Measurements from ENCODE around the gene SLC16A5.

SLC16A5 gene

GRCh38 chr17:75093548-75094158 is 5.9 kb downstream of the SLC16A5 start:
- Histone ChIP-seq H3K4me2 (ENCODE audit: low read length) (no peak overlapping the region), H2AFZ (ENCODE audit: low read length) (no peak overlapping the region), H4K20me1 (ENCODE audit: insufficient read depth, low read length) (no peaks in the 10 kb centered on the region), H3K27me3 (ENCODE audit: insufficient read depth, low read length) (peaks cover 7% of the 10 kb centered on the region; the same call in 1 of the 2 replicates), H3K79me2 (ENCODE audit: insufficient read depth, low read length) (no peaks in the 10 kb centered on the region), H3K4me1 (ENCODE audit: insufficient read depth, low read length, severe bottlenecking) (no peaks in the 10 kb centered on the region), H3K36me3 (ENCODE audit: insufficient read depth, low read length) (no peaks in the 10 kb centered on the region), H3K9ac (ENCODE audit: low read length) (no peak overlapping the region), H3F3A (ENCODE audit: insufficient read depth, low read length) (no peaks in the 10 kb centered on the region), H3K27ac (ENCODE audit: low read depth, low read length, poor library complexity, severe bottlenecking) (no peak overlapping the region), H3K4me3 (ENCODE audit: low read depth, low read length, poor library complexity, severe bottlenecking) (no peak overlapping the region), H3K9me3 (ENCODE audit: low read length) (no peaks in the 10 kb centered on the region), H3K9me2 (ENCODE audit: low read depth, low read length) (no peaks in the 10 kb centered on the region)
- TF ChIP-seq EZH2 (IDR thresholded peaks at IDR 0.05; ENCODE audit: borderline replicate concordance, low read length): no peak
- TF ChIP-seq CTCF (IDR thresholded peaks at IDR 0.05; ENCODE audit: low read length): no peak

- Histone ChIP-seq H3K4me2 (ENCODE audit: low read length) (no peak overlapping the region), H3K4me3 (ENCODE audit: low read depth, low read length, poor library complexity, severe bottlenecking) (no peak overlapping the region), H3K27ac (ENCODE audit: low read depth, low read length, poor library complexity, severe bottlenecking) (no peak overlapping the region), H3K9me3 (ENCODE audit: low read length) (no peaks in the 10 kb centered on the region), H2AFZ (ENCODE audit: low read length) (no peak overlapping the region), H3F3A (ENCODE audit: insufficient read depth, low read length) (no peaks in the 10 kb centered on the region), H3K36me3 (ENCODE audit: insufficient read depth, low read length) (no peaks in the 10 kb centered on the region), H3K9me2 (ENCODE audit: low read depth, low read length) (no peaks in the 10 kb centered on the region), H3K79me2 (ENCODE audit: insufficient read depth, low read length) (no peaks in the 10 kb centered on the region), H3K27me3 (ENCODE audit: insufficient read depth, low read length) (peaks cover 7% of the 10 kb centered on the region; the same call in 1 of the 2 replicates), H3K9ac (ENCODE audit: low read length) (no peak overlapping the region), H4K20me1 (ENCODE audit: insufficient read depth, low read length) (no peaks in the 10 kb centered on the region), H3K4me1 (ENCODE audit: insufficient read depth, low read length, severe bottlenecking) (no peaks in the 10 kb centered on the region)
- TF ChIP-seq CTCF (IDR thresholded peaks at IDR 0.05; ENCODE audit: low read length): no peak
Measured at GRCh38 chr17:75094871-75095399, 7.2 kb downstream of the SLC16A5 start.

GRCh38 chr17:75096082-75096625 is 8.4 kb downstream of the SLC16A5 start:
- H3K9me3 ChIP-seq (ENCODE audit: low read length): no peaks in the 10 kb centered on the region
- H3F3A ChIP-seq (ENCODE audit: insufficient read depth, low read length): no peaks in the 10 kb centered on the region
- peaks cover 1% of the 10 kb centered on the region; the same call in 1 of the 2 replicates for H3K27me3 ChIP-seq (ENCODE audit: insufficient read depth, low read length)
- H4K20me1 ChIP-seq (ENCODE audit: insufficient read depth, low read length): no peaks in the 10 kb centered on the region
- H3K4me3 ChIP-seq (ENCODE audit: low read depth, low read length, poor library complexity, severe bottlenecking): no peak overlapping the region
- H3K79me2 ChIP-seq (ENCODE audit: insufficient read depth, low read length): no peaks in the 10 kb centered on the region
- no peak overlapping the region for H3K9ac ChIP-seq (ENCODE audit: low read length)
- H3K4me2 ChIP-seq (ENCODE audit: low read length): no peak overlapping the region
- no peaks in the 10 kb centered on the region for H3K36me3 ChIP-seq (ENCODE audit: insufficient read depth, low read length)
- H3K9me2 ChIP-seq (ENCODE audit: low read depth, low read length): no peaks in the 10 kb centered on the region
- TF ChIP-seq EZH2 (IDR thresholded peaks at IDR 0.05; ENCODE audit: borderline replicate concordance, low read length) (no peak), CTCF (IDR thresholded peaks at IDR 0.05; ENCODE audit: low read length) (no peak)
- no peak overlapping the region for H2AFZ ChIP-seq (ENCODE audit: low read length)
- H3K27ac ChIP-seq (ENCODE audit: low read depth, low read length, poor library complexity, severe bottlenecking): no peak overlapping the region
- no peaks in the 10 kb centered on the region for H3K4me1 ChIP-seq (ENCODE audit: insufficient read depth, low read length, severe bottlenecking)
